ENCODE results near the gene SEC14L6.

Gene SEC14L6

DNA sequence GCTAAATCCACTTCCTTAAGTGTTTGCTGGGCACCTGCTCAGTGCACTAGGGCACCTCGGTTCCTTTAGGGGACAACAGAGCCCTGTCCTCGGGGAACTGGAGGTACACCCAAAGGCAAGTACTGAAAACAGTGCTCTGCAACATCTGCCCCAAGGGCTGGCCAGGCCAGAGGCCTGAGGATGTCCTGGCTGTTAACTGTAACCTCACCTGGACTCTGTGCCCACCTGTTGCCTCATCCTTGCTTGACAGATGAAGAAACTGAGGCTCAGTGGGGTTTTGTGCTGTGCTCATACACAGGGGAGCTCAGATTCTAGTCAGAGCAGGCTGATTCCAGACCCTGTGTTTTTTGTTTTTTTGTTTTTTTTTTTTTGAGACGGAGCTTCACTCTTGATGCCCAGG is 43.6 kb downstream of the SEC14L6 start:
- H3K27ac ChIP-seq (replicated peaks), result no peak overlapping the region
- TF ChIP-seq CTCF (IDR thresholded peaks at IDR 0.05; ENCODE audit: insufficient read depth, low read length) (no peak), SPI1 (IDR thresholded peaks at IDR 0.05; ENCODE audit: borderline replicate concordance, low read depth) (no peak), GABPA (IDR thresholded peaks at IDR 0.05; ENCODE audit: low read depth) (no peak), POLR2AphosphoS5 (IDR thresholded peaks at IDR 0.05; ENCODE audit: low read depth) (no peak), REST (IDR thresholded peaks at IDR 0.05; ENCODE audit: insufficient replicate concordance, low read depth) (no peak)
- H3K27me3 ChIP-seq (ENCODE audit: insufficient read depth, poor library complexity, severe bottlenecking), result peaks cover 21% of the 10 kb centered on the region
- no peak for DNase-seq (ENCODE audit: low read depth in 1 of 2, low spot score in 1 of 2)
- no peak overlapping the region for H3K4me3 ChIP-seq (replicated peaks; ENCODE audit: insufficient read depth, low read length)

- Histone ChIP-seq H3K27ac (replicated peaks) (no peak overlapping the region), H3K27me3 (ENCODE audit: insufficient read depth, poor library complexity, severe bottlenecking) (peaks cover 20% of the 10 kb centered on the region), H3K4me3 (replicated peaks; ENCODE audit: insufficient read depth, low read length) (no peak overlapping the region)
- TF ChIP-seq POLR2AphosphoS5 (IDR thresholded peaks at IDR 0.05; ENCODE audit: low read depth) (no peak), GABPA (IDR thresholded peaks at IDR 0.05; ENCODE audit: low read depth) (no peak), CTCF (IDR thresholded peaks at IDR 0.05; ENCODE audit: insufficient read depth, low read length) (no peak), REST (IDR thresholded peaks at IDR 0.05; ENCODE audit: insufficient replicate concordance, low read depth) (no peak), SPI1 (IDR thresholded peaks at IDR 0.05; ENCODE audit: borderline replicate concordance, low read depth) (no peak)
- DNase-seq (ENCODE audit: low read depth in 1 of 2, low spot score in 1 of 2), result no peak
These were observed 44.4 kb downstream of the SEC14L6 start for GRCh38 chr22:30502153-30502552.

DNA sequence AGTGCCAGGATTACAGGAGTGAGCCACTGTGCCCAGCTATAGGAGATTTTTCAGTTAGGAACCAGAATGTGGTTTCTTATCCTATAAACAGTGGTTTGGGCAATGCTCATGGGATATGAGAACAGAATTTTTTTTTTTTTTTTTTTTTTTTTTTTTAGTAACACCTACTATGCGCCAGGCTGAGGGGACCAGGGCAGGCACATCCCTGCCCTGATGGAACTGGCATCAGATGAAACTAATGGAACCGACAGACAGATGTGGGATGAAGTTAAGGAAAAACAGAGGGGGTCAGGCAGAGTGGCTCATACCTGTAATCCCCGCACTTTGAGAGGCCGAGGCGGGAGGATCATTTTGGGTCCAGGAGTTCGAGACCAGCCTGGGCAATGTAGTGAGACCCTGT is 45.9 kb downstream of the SEC14L6 start:
- no peak for DNase-seq (ENCODE audit: low read depth in 1 of 2, low spot score in 1 of 2)
- no peak for TF ChIP-seq SPI1 (IDR thresholded peaks at IDR 0.05; ENCODE audit: borderline replicate concordance, low read depth)
- no peak for TF ChIP-seq CTCF (IDR thresholded peaks at IDR 0.05; ENCODE audit: insufficient read depth, low read length)
- Histone ChIP-seq H3K4me3 (replicated peaks; ENCODE audit: insufficient read depth, low read length) (no peak overlapping the region), H3K27me3 (ENCODE audit: insufficient read depth, poor library complexity, severe bottlenecking) (peaks cover 20% of the 10 kb centered on the region), H3K27ac (replicated peaks) (no peak overlapping the region)

GRCh38 chr22:30497466-30498150 is 48.9 kb downstream of the SEC14L6 start:
- TF ChIP-seq SPI1 (IDR thresholded peaks at IDR 0.05; ENCODE audit: borderline replicate concordance, low read depth) (no peak), GABPA (IDR thresholded peaks at IDR 0.05; ENCODE audit: low read depth) (no peak), POLR2AphosphoS5 (IDR thresholded peaks at IDR 0.05; ENCODE audit: low read depth) (no peak), REST (IDR thresholded peaks at IDR 0.05; ENCODE audit: insufficient replicate concordance, low read depth) (no peak), CTCF (IDR thresholded peaks at IDR 0.05; ENCODE audit: insufficient read depth, low read length) (no peak)
- H3K27me3 ChIP-seq (ENCODE audit: insufficient read depth, poor library complexity, severe bottlenecking), result peaks cover 4% of the 10 kb centered on the region
- no peak overlapping the region for H3K4me3 ChIP-seq (replicated peaks; ENCODE audit: insufficient read depth, low read length)
- no peak overlapping the region for H3K27ac ChIP-seq (replicated peaks)
- no peak for DNase-seq (ENCODE audit: low read depth in 1 of 2, low spot score in 1 of 2)
